Measurements from ENCODE around the gene ISG15. TPM values are rescaled to one million over a fixed set of nuclear protein-coding genes. Genes with fewer than 3 reads are reported as not detected.

Gene ISG15
- total and polyA plus RNA-seq, 2 of the 13 experiments (the other 11 are each of a cell fraction or from before 2014, with no cell fraction given): 42.1 to 54.9 TPM

GRCh38 chr1:1006305-1007159, 6.8 kb upstream of the ISG15 start (continued):
- TF ChIP-seq PCBP1 (IDR thresholded peaks at IDR 0.05; ENCODE audit: borderline replicate concordance, low read depth, low read length) (0 out of 2 replicates have a peak, but pooled peaks have one; percentile 78), ZNF547 (CRISPR knock-in tag; IDR thresholded peaks at IDR 0.05) (no peak; the same call in 1 of the 2 replicates), ARNTL (CRISPR knock-in tag; IDR thresholded peaks at IDR 0.05) (peak; percentile 90), NFYB (CRISPR knock-in tag; IDR thresholded peaks at IDR 0.05) (no peak), PHB2 (IDR thresholded peaks at IDR 0.05; ENCODE audit: partially characterized antibody) (no peak), ZNF678 (CRISPR knock-in tag; IDR thresholded peaks at IDR 0.05) (no peak), SRF (IDR thresholded peaks at IDR 0.05; ENCODE audit: low read depth, low read length) (no peak), MEIS2 (CRISPR knock-in tag; IDR thresholded peaks at IDR 0.05) (peak; percentile 91; the same call in 1 of the 2 replicates), FOXO1 (CRISPR knock-in tag; IDR thresholded peaks at IDR 0.05) (no peak; the same call in 1 of the 2 replicates), ZNF546 (CRISPR knock-in tag; conservative IDR thresholded peaks at IDR 0.05) (0 out of 2 replicates have a peak, but pooled peaks have one; percentile 32), FIP1L1 (IDR thresholded peaks at IDR 0.05; ENCODE audit: borderline replicate concordance, insufficient read depth, low read depth, low read length) (no peak), RELA (CRISPR knock-in tag; IDR thresholded peaks at IDR 0.05) (no peak), ZNF772 (CRISPR knock-in tag; IDR thresholded peaks at IDR 0.05) (peak; percentile 75; the same call in 1 of the 2 replicates), SALL1 (CRISPR knock-in tag; IDR thresholded peaks at IDR 0.05) (peak; percentile 88), CCDC6 (CRISPR knock-in tag; IDR thresholded peaks at IDR 0.05) (peak; percentile 70; the same call in 1 of the 2 replicates), ZNF674 (CRISPR knock-in tag; IDR thresholded peaks at IDR 0.05; ENCODE audit: low read depth) (no peak), DMAP1 (CRISPR knock-in tag; IDR thresholded peaks at IDR 0.05) (peak; percentile 93), PAWR (CRISPR knock-in tag; IDR thresholded peaks at IDR 0.05; ENCODE audit: borderline replicate concordance) (0 out of 2 replicates have a peak, but pooled peaks have one; percentile 74)
- TF ChIP-seq, protein P1, sequence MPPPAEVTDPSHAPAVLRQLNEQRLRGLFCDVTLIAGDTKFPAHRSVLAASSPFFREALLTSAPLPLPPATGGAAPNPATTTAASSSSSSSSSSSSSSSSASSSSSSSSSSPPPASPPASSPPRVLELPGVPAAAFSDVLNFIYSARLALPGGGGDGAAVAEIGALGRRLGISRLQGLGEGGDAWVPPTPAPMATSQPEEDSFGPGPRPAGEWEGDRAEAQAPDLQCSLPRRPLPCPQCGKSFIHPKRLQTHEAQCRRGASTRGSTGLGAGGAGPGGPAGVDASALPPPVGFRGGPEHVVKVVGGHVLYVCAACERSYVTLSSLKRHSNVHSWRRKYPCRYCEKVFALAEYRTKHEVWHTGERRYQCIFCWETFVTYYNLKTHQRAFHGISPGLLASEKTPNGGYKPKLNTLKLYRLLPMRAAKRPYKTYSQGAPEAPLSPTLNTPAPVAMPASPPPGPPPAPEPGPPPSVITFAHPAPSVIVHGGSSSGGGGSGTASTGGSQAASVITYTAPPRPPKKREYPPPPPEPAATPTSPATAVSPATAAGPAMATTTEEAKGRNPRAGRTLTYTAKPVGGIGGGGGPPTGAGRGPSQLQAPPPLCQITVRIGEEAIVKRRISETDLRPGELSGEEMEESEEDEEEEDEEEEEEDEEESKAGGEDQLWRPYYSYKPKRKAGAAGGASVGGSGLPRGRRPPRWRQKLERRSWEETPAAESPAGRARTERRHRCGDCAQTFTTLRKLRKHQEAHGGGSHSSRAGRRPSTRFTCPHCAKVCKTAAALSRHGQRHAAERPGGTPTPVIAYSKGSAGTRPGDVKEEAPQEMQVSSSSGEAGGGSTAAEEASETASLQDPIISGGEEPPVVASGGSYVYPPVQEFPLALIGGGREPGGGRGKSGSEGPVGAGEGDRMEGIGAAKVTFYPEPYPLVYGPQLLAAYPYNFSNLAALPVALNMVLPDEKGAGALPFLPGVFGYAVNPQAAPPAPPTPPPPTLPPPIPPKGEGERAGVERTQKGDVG (CRISPR knock-in tag; IDR thresholded peaks at IDR 0.05; ENCODE audit: borderline replicate concordance): peak; percentile 97; the same call in 1 of the 2 replicates
- TF ChIP-seq, protein P2, sequence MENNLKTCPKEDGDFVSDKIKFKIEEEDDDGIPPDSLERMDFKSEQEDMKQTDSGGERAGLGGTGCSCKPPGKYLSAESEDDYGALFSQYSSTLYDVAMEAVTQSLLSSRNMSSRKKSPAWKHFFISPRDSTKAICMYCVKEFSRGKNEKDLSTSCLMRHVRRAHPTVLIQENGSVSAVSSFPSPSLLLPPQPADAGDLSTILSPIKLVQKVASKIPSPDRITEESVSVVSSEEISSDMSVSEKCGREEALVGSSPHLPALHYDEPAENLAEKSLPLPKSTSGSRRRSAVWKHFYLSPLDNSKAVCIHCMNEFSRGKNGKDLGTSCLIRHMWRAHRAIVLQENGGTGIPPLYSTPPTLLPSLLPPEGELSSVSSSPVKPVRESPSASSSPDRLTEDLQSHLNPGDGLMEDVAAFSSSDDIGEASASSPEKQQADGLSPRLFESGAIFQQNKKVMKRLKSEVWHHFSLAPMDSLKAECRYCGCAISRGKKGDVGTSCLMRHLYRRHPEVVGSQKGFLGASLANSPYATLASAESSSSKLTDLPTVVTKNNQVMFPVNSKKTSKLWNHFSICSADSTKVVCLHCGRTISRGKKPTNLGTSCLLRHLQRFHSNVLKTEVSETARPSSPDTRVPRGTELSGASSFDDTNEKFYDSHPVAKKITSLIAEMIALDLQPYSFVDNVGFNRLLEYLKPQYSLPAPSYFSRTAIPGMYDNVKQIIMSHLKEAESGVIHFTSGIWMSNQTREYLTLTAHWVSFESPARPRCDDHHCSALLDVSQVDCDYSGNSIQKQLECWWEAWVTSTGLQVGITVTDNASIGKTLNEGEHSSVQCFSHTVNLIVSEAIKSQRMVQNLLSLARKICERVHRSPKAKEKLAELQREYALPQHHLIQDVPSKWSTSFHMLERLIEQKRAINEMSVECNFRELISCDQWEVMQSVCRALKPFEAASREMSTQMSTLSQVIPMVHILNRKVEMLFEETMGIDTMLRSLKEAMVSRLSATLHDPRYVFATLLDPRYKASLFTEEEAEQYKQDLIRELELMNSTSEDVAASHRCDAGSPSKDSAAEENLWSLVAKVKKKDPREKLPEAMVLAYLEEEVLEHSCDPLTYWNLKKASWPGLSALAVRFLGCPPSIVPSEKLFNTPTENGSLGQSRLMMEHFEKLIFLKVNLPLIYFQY (CRISPR knock-in tag; IDR thresholded peaks at IDR 0.05; ENCODE audit: borderline replicate concordance): peak; percentile 68
- TF ChIP-seq, protein P3, sequence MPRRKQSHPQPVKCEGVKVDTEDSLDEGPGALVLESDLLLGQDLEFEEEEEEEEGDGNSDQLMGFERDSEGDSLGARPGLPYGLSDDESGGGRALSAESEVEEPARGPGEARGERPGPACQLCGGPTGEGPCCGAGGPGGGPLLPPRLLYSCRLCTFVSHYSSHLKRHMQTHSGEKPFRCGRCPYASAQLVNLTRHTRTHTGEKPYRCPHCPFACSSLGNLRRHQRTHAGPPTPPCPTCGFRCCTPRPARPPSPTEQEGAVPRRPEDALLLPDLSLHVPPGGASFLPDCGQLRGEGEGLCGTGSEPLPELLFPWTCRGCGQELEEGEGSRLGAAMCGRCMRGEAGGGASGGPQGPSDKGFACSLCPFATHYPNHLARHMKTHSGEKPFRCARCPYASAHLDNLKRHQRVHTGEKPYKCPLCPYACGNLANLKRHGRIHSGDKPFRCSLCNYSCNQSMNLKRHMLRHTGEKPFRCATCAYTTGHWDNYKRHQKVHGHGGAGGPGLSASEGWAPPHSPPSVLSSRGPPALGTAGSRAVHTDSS (CRISPR knock-in tag; conservative IDR thresholded peaks at IDR 0.05): no peak

Measured in HepG2 (cell line).